ENCODE results near the gene MAML1.

DNA sequence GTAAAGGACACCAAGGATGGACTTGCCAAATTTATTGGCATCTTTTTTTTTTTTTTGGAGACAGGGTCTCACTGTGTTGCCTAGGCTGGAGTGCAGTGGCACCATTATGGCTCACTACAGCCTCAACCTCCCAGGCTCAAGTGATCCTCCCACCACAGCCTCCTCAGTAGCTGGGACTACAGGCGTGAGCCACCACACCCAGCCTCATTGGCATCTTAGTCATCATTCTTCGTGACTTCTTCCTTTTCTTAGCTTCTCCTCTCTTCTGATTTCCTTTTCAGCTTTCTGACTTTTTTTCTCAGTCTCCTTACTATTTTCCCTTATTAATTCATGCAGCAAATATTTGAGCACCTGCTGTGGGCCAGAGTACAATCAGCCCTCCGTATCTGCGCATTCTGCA lies 6.1 kb downstream of the MAML1 start:
- TF ChIP-seq CTCF (IDR thresholded peaks at IDR 0.05) (no peak), POLR2A (IDR thresholded peaks at IDR 0.05) (no peak)
